Activated naive CD8-positive, alpha-beta T cell treated with anti-CD3 and anti-CD28 coated beads for 36 hours (primary cell): ENCODE measurements around the gene IL17D. TPM values are rescaled to one million over a fixed set of nuclear protein-coding genes. Genes with fewer than 3 reads are reported as not detected.

ENCODE experiments used
- DNase-seq: peaks from one replicate; pipeline ENCODE4 v3.0.0; 2021
- H3K27ac Mint-ChIP-seq: one replicate; pipeline ENCODE4 v1.8.0; 2022; ENCODE audit warnings: mild to moderate bottlenecking, moderate library complexity, mixed read lengths
- H3K27me3 Mint-ChIP-seq: one replicate; pipeline ENCODE4 v1.8.0; 2022; ENCODE audit warnings: mild to moderate bottlenecking, mixed read lengths
- H3K36me3 Mint-ChIP-seq: one replicate; pipeline ENCODE4 v1.8.0; 2021; ENCODE audit warnings: mild to moderate bottlenecking, mixed read lengths
- H3K4me1 Mint-ChIP-seq: one replicate; pipeline ENCODE4 v1.8.0; 2021; ENCODE audit warnings: mixed read lengths
- H3K4me3 Mint-ChIP-seq: one replicate; pipeline ENCODE4 v1.8.0; 2022; ENCODE audit warnings: mild to moderate bottlenecking, moderate library complexity, mixed read lengths
- H3K9me3 Mint-ChIP-seq: one replicate; pipeline ENCODE4 v1.8.0; 2022; ENCODE audit warnings: mixed read lengths
- total RNA-seq, 2 experiments: library from RNA; stranded (reverse); gene quantifications; one replicate each; pipeline ENCODE4 v1.2.3, GENCODE V29; 2021

Gene IL17D
- total RNA-seq, 2 experiments from 2014 or later: 0.78 to 0.88 TPM

GRCh38 chr13:20682061-20682460 is 21.4 kb upstream of the IL17D start:
- H3K4me1 Mint-ChIP-seq: no peaks in the 10 kb centered on the region
- H3K9me3 Mint-ChIP-seq: no peaks in the 10 kb centered on the region
- no peak for DNase-seq
- no peak overlapping the region for H3K27ac Mint-ChIP-seq
- H3K36me3 Mint-ChIP-seq: no peaks in the 10 kb centered on the region
- H3K27me3 Mint-ChIP-seq: no peaks in the 10 kb centered on the region
- no peak overlapping the region for H3K4me3 Mint-ChIP-seq

GRCh38 chr13:20684041-20684440 is 19.5 kb upstream of the IL17D start:
- no peak for DNase-seq
- Mint-ChIP-seq H3K9me3 (no peaks in the 10 kb centered on the region), H3K27me3 (no peaks in the 10 kb centered on the region), H3K4me3 (no peak overlapping the region), H3K4me1 (no peaks in the 10 kb centered on the region), H3K36me3 (peaks cover 2% of the 10 kb centered on the region), H3K27ac (no peak overlapping the region)

GRCh38 chr13:20684546-20684945 is 19.0 kb upstream of the IL17D start:
- no peaks in the 10 kb centered on the region for H3K27me3 Mint-ChIP-seq
- no peak overlapping the region for H3K4me3 Mint-ChIP-seq
- DNase-seq: no peak
- no peaks in the 10 kb centered on the region for H3K4me1 Mint-ChIP-seq
- peaks cover 2% of the 10 kb centered on the region for H3K36me3 Mint-ChIP-seq
- no peak overlapping the region for H3K27ac Mint-ChIP-seq
- H3K9me3 Mint-ChIP-seq: no peaks in the 10 kb centered on the region

- Mint-ChIP-seq H3K36me3 (peaks cover 2% of the 10 kb centered on the region), H3K9me3 (no peaks in the 10 kb centered on the region), H3K4me3 (no peak overlapping the region), H3K27ac (no peak overlapping the region), H3K4me1 (no peaks in the 10 kb centered on the region), H3K27me3 (no peaks in the 10 kb centered on the region)
- no peak for DNase-seq
Observed at GRCh38 chr13:20685092-20685491, 18.4 kb upstream of the IL17D start.

GRCh38 chr13:20686167-20686566 is 17.3 kb upstream of the IL17D start:
- no peak overlapping the region for H3K27ac Mint-ChIP-seq

GRCh38 chr13:20686863-20687579 is 16.5 kb upstream of the IL17D start:
- no peaks in the 10 kb centered on the region for H3K27me3 Mint-ChIP-seq
- no peak overlapping the region for H3K4me3 Mint-ChIP-seq
- no peak overlapping the region for H3K27ac Mint-ChIP-seq
- no peaks in the 10 kb centered on the region for H3K9me3 Mint-ChIP-seq
- no peak for DNase-seq
- no peaks in the 10 kb centered on the region for H3K4me1 Mint-ChIP-seq
- H3K36me3 Mint-ChIP-seq: peaks cover 2% of the 10 kb centered on the region

More at GRCh38 chr13:20686167-20686566, 17.3 kb upstream of the IL17D start:
- H3K4me1 Mint-ChIP-seq: no peaks in the 10 kb centered on the region
- DNase-seq: no peak
- no peaks in the 10 kb centered on the region for H3K27me3 Mint-ChIP-seq
- H3K4me3 Mint-ChIP-seq: no peak overlapping the region
- peaks cover 2% of the 10 kb centered on the region for H3K36me3 Mint-ChIP-seq
- no peaks in the 10 kb centered on the region for H3K9me3 Mint-ChIP-seq

- Mint-ChIP-seq H3K9me3 (no peaks in the 10 kb centered on the region), H3K4me1 (no peaks in the 10 kb centered on the region), H3K4me3 (no peak overlapping the region), H3K36me3 (peaks cover 2% of the 10 kb centered on the region), H3K27ac (no peak overlapping the region), H3K27me3 (no peaks in the 10 kb centered on the region)
- DNase-seq: no peak
Observed at GRCh38 chr13:20689291-20689690, 14.2 kb upstream of the IL17D start.

- Mint-ChIP-seq H3K27me3 (peaks cover 6% of the 10 kb centered on the region), H3K27ac (no peak overlapping the region), H3K9me3 (no peaks in the 10 kb centered on the region), H3K4me3 (no peak overlapping the region), H3K36me3 (peaks cover 2% of the 10 kb centered on the region), H3K4me1 (no peaks in the 10 kb centered on the region)
- DNase-seq: no peak
Observed at GRCh38 chr13:20691616-20692015, 11.9 kb upstream of the IL17D start.

GRCh38 chr13:20696073-20696472 is 7.4 kb upstream of the IL17D start:
- Mint-ChIP-seq H3K4me1 (no peaks in the 10 kb centered on the region), H3K27ac (no peak overlapping the region), H3K4me3 (no peak overlapping the region), H3K9me3 (no peaks in the 10 kb centered on the region), H3K27me3 (peaks cover 26% of the 10 kb centered on the region), H3K36me3 (no peaks in the 10 kb centered on the region)
- DNase-seq: no peak

- Mint-ChIP-seq H3K27ac (no peak overlapping the region), H3K9me3 (no peaks in the 10 kb centered on the region), H3K4me3 (no peak overlapping the region), H3K4me1 (peaks cover 12% of the 10 kb centered on the region), H3K27me3 (peaks cover 30% of the 10 kb centered on the region), H3K36me3 (no peaks in the 10 kb centered on the region)
- DNase-seq: no peak
Observed at GRCh38 chr13:20699715-20700114, 3.8 kb upstream of the IL17D start.

- no peak for DNase-seq
- no peak overlapping the region for H3K4me3 Mint-ChIP-seq
- H3K36me3 Mint-ChIP-seq: no peaks in the 10 kb centered on the region
- H3K27me3 Mint-ChIP-seq: peaks cover 30% of the 10 kb centered on the region
- no peaks in the 10 kb centered on the region for H3K9me3 Mint-ChIP-seq
- no peak overlapping the region for H3K27ac Mint-ChIP-seq
- peaks cover 12% of the 10 kb centered on the region for H3K4me1 Mint-ChIP-seq
Observed at GRCh38 chr13:20700288-20700687, 3.2 kb upstream of the IL17D start.

- H3K27ac Mint-ChIP-seq: no peak overlapping the region
- H3K4me1 Mint-ChIP-seq: peaks cover 12% of the 10 kb centered on the region
- no peak overlapping the region for H3K4me3 Mint-ChIP-seq
- no peaks in the 10 kb centered on the region for H3K9me3 Mint-ChIP-seq
- no peak for DNase-seq
- no peaks in the 10 kb centered on the region for H3K36me3 Mint-ChIP-seq
- H3K27me3 Mint-ChIP-seq: peaks cover 24% of the 10 kb centered on the region
Observed at GRCh38 chr13:20701461-20701860, 2.0 kb upstream of the IL17D start.

GRCh38 chr13:20702530-20702914 is 977 bp upstream of the IL17D start:
- H3K9me3 Mint-ChIP-seq: no peaks in the 10 kb centered on the region
- no peaks in the 10 kb centered on the region for H3K36me3 Mint-ChIP-seq
- H3K27me3 Mint-ChIP-seq: peaks cover 23% of the 10 kb centered on the region
- peaks cover 12% of the 10 kb centered on the region for H3K4me1 Mint-ChIP-seq
- H3K4me3 Mint-ChIP-seq: peak overlapping the region; percentile 92
- DNase-seq: no peak
- H3K27ac Mint-ChIP-seq: peak overlapping the region; percentile 85

- peak; percentile 86 for DNase-seq
- H3K4me1 Mint-ChIP-seq: peaks cover 12% of the 10 kb centered on the region
- H3K27ac Mint-ChIP-seq: no peak overlapping the region
- no peak overlapping the region for H3K4me3 Mint-ChIP-seq
- H3K36me3 Mint-ChIP-seq: no peaks in the 10 kb centered on the region
- H3K27me3 Mint-ChIP-seq: peaks cover 12% of the 10 kb centered on the region
- H3K9me3 Mint-ChIP-seq: no peaks in the 10 kb centered on the region
Observed at GRCh38 chr13:20703780-20704458, 420 bp downstream of the IL17D start.

GRCh38 chr13:20704459-20705069 is 1.1 kb downstream of the IL17D start:
- Mint-ChIP-seq H3K36me3 (no peaks in the 10 kb centered on the region), H3K27me3 (peaks cover 12% of the 10 kb centered on the region), H3K4me1 (peaks cover 15% of the 10 kb centered on the region), H3K9me3 (no peaks in the 10 kb centered on the region), H3K4me3 (peak overlapping the region; percentile 44), H3K27ac (no peak overlapping the region)
- DNase-seq: no peak
